ENCODE results near the gene CRYBA1. TPM values are rescaled to one million over a fixed set of nuclear protein-coding genes. Genes with fewer than 3 reads are reported as not detected.
"Not testable (repeated sequence)": the region's sequence is repeated elsewhere in the genome, so short reads cannot be mapped to it uniquely, and the experiment has no call there.

The CRYBA1 gene
- total RNA-seq, 1 donor from 2014 or later = not detected

- DNase-seq (ENCODE audit: low read depth) (no peak), FAIRE-seq (peak; percentile 13)
- peak overlapping the region; percentile 78 for H3K4me2 ChIP-seq (ENCODE audit: low read length)
- Mint-ChIP-seq H3K27me3 (ENCODE audit: low read depth, unreplicated experiment) (no peaks in the 10 kb centered on the region), H3K4me3 (ENCODE audit: unreplicated experiment) (no peak overlapping the region), H3K36me3 (ENCODE audit: low read depth, unreplicated experiment) (peaks cover 6% of the 10 kb centered on the region), H3K27ac (ENCODE audit: unreplicated experiment) (no peak overlapping the region), H3K9me3 (ENCODE audit: unreplicated experiment) (no peaks in the 10 kb centered on the region), H3K4me1 (ENCODE audit: low read depth, unreplicated experiment) (peaks cover 28% of the 10 kb centered on the region)
- peaks cover 47% of the 10 kb centered on the region for H4K20me1 ChIP-seq (ENCODE audit: insufficient read depth, low read length)
- H3K4me3 ChIP-seq (ENCODE audit: insufficient read depth, low read depth, low read length) = no peak overlapping the region
- no peaks in the 10 kb centered on the region for H3K27me3 ChIP-seq (ENCODE audit: insufficient read depth, low read length)
- H3K27ac ChIP-seq (ENCODE audit: low read depth, low read length) = no peak overlapping the region
- peaks cover 37% of the 10 kb centered on the region for H3K79me2 ChIP-seq (ENCODE audit: insufficient read depth, low read length)
- no peaks in the 10 kb centered on the region for H3K9me3 ChIP-seq (ENCODE audit: insufficient read depth, low read depth, low read length)
- H2AFZ ChIP-seq (ENCODE audit: low read depth, low read length) = no peak overlapping the region
- TF ChIP-seq EZH2 (IDR thresholded peaks at IDR 0.05; ENCODE audit: insufficient read depth, low read length) (no peak), CTCF (IDR thresholded peaks at IDR 0.05; ENCODE audit: insufficient read depth, low read depth, low read length) (no peak)
- H3K36me3 ChIP-seq (ENCODE audit: insufficient read depth, low read length) = peaks cover 23% of the 10 kb centered on the region
- no peak overlapping the region for H3K9ac ChIP-seq (ENCODE audit: low read length)
- peaks cover 19% of the 10 kb centered on the region for H3K4me1 ChIP-seq (ENCODE audit: insufficient read depth, low read length)
Measured at GRCh38 chr17:29257756-29258155, 11.1 kb downstream of the CRYBA1 start.

- Histone ChIP-seq H3K9ac (ENCODE audit: low read length) (no peak overlapping the region), H3K36me3 (ENCODE audit: insufficient read depth, low read length) (peaks cover 60% of the 10 kb centered on the region), H3K4me1 (ENCODE audit: insufficient read depth, low read length) (no peaks in the 10 kb centered on the region), H3K27me3 (ENCODE audit: insufficient read depth, low read length) (no peaks in the 10 kb centered on the region), H3K4me2 (ENCODE audit: low read length) (no peak overlapping the region), H3K79me2 (ENCODE audit: insufficient read depth, low read length) (peaks cover 84% of the 10 kb centered on the region), H4K20me1 (ENCODE audit: insufficient read depth, low read length) (peaks cover 85% of the 10 kb centered on the region), H3K27ac (ENCODE audit: low read depth, low read length) (no peak overlapping the region), H3K4me3 (ENCODE audit: insufficient read depth, low read depth, low read length) (no peak overlapping the region), H3K9me3 (ENCODE audit: insufficient read depth, low read depth, low read length) (no peaks in the 10 kb centered on the region), H2AFZ (ENCODE audit: low read depth, low read length) (no peak overlapping the region)
- H3K4me3 Mint-ChIP-seq (ENCODE audit: unreplicated experiment) = no peak overlapping the region
- no peak for DNase-seq (ENCODE audit: low read depth)
- no peak overlapping the region for H3K27ac Mint-ChIP-seq (ENCODE audit: unreplicated experiment)
- H3K9me3 Mint-ChIP-seq (ENCODE audit: unreplicated experiment) = no peaks in the 10 kb centered on the region
- H3K27me3 Mint-ChIP-seq (ENCODE audit: low read depth, unreplicated experiment) = no peaks in the 10 kb centered on the region
- no peak for TF ChIP-seq CTCF (IDR thresholded peaks at IDR 0.05; ENCODE audit: insufficient read depth, low read depth, low read length)
- no peak for TF ChIP-seq EZH2 (IDR thresholded peaks at IDR 0.05; ENCODE audit: insufficient read depth, low read length)
- H3K36me3 Mint-ChIP-seq (ENCODE audit: low read depth, unreplicated experiment) = peaks cover 10% of the 10 kb centered on the region
- no peak for FAIRE-seq
- H3K4me1 Mint-ChIP-seq (ENCODE audit: low read depth, unreplicated experiment) = peaks cover 2% of the 10 kb centered on the region
Measured at GRCh38 chr17:29263916-29264315, 17.3 kb downstream of the CRYBA1 start.

GRCh38 chr17:29271980-29272379, 25.3 kb downstream of the CRYBA1 start:
- H3K4me3 ChIP-seq (ENCODE audit: insufficient read depth, low read depth, low read length); H3K9me3 Mint-ChIP-seq (ENCODE audit: unreplicated experiment); H3K9ac ChIP-seq (ENCODE audit: low read length); H3K27me3 ChIP-seq (ENCODE audit: insufficient read depth, low read length); H3K4me2 ChIP-seq (ENCODE audit: low read length); H3K4me1 ChIP-seq (ENCODE audit: insufficient read depth, low read length); FAIRE-seq; H3K4me1 Mint-ChIP-seq (ENCODE audit: low read depth, unreplicated experiment); H3K27me3 Mint-ChIP-seq (ENCODE audit: low read depth, unreplicated experiment); DNase-seq (ENCODE audit: low read depth); H3K27ac ChIP-seq (ENCODE audit: low read depth, low read length); H3K9me3 ChIP-seq (ENCODE audit: insufficient read depth, low read depth, low read length); H2AFZ ChIP-seq (ENCODE audit: low read depth, low read length); H3K4me3 Mint-ChIP-seq (ENCODE audit: unreplicated experiment): not testable (repeated sequence)
- Histone ChIP-seq H3K36me3 (ENCODE audit: insufficient read depth, low read length) (peaks cover 26% of the 10 kb centered on the region), H4K20me1 (ENCODE audit: insufficient read depth, low read length) (peaks cover 94% of the 10 kb centered on the region), H3K79me2 (ENCODE audit: insufficient read depth, low read length) (peaks cover 98% of the 10 kb centered on the region)
- H3K27ac Mint-ChIP-seq (ENCODE audit: unreplicated experiment) = peak overlapping the region; percentile 53
- H3K36me3 Mint-ChIP-seq (ENCODE audit: low read depth, unreplicated experiment) = peaks cover 30% of the 10 kb centered on the region

Data from astrocyte (in vitro differentiated cells and primary cell).